Measurements from ENCODE around the gene SPOCK1. TPM values are rescaled to one million over a fixed set of nuclear protein-coding genes. Genes with fewer than 3 reads are reported as not detected.

SPOCK1 gene
- total and polyA plus RNA-seq, 2 of the 4 experiments (the other 2 are of a cell fraction) = 5.0 to 20.3 TPM

DNA sequence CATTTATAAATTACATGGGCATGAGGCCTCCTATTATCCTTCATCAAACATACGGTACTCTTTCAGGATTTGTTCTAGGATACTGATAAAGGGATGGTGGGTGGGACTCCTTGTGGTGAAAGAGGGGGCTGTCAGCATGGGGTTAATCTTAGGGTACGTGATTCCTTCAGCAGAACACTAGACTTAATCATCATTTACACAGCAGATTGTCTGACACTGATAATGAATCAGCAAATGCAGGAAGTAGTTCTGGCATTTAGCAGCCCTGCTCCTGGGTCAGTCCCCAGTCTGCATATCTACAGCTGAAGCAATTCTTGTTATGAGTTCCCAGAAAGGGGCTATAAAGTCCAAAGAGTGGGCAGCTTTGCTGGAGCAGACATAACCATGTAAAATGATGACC is 384.6 kb downstream of the SPOCK1 start:
- no peak overlapping the region for H3K4me3 ChIP-seq (ENCODE audit: insufficient read depth, low read depth, low read length)
- BruUV-seq (replicated peaks) = no TSS peak
- ATAC-seq (ENCODE audit: low read depth) (peak; percentile 14; the same call in 1 of the 2 replicates), DNase-seq (peak; percentile 25)
- no peaks in the 10 kb centered on the region for H3K4me1 ChIP-seq (ENCODE audit: control insufficient read depth, insufficient read depth, low read length)
- no peak overlapping the region for H3K14ac ChIP-seq (replicated peaks; ENCODE audit: low read depth, low read length)
- intact Hi-C loops (cut with micrococcal nuclease) = no loop called here
- no peak overlapping the region for H3K9ac ChIP-seq (ENCODE audit: low read depth, low read length)
- no peak overlapping the region for H2AK5ac ChIP-seq (ENCODE audit: low read depth, low read length)
- H2BK20ac ChIP-seq (ENCODE audit: low read depth, low read length) = no peak overlapping the region
- in situ Hi-C loops (cut with MboI; ENCODE audit: low sequenced_read_pairs) = no loop called here
- H3K23ac ChIP-seq (ENCODE audit: low read depth, low read length) = no peak overlapping the region
- no peak overlapping the region for H2BK5ac ChIP-seq (ENCODE audit: low read depth, low read length, poor library complexity, severe bottlenecking)
- H4K91ac ChIP-seq (ENCODE audit: insufficient read depth, low read depth, low read length) = no peak overlapping the region
- no peak overlapping the region for H3K4me2 ChIP-seq (ENCODE audit: low read depth, low read length)
- POLR2A ChIA-PET (ENCODE audit: unreplicated experiment) = no interaction called here
- no peak overlapping the region for H2AK9ac ChIP-seq (replicated peaks; ENCODE audit: low read depth, low read length, poor library complexity)
- H4K5ac ChIP-seq (ENCODE audit: low read depth, low read length) = no peak overlapping the region
- no peak overlapping the region for H3K18ac ChIP-seq (ENCODE audit: low read depth, low read length)
- no peak overlapping the region for H2BK15ac ChIP-seq (ENCODE audit: low read depth, low read length)
- CTCF ChIA-PET = no interaction called here
- no peak overlapping the region for H3K4ac ChIP-seq (ENCODE audit: low read depth, low read length)
- no peak overlapping the region for H2BK120ac ChIP-seq (ENCODE audit: low read depth, low read length)
- no peaks in the 10 kb centered on the region for H3K9me1 ChIP-seq (ENCODE audit: insufficient read depth, low read length)
- TF ChIP-seq MXI1 (IDR thresholded peaks at IDR 0.05; ENCODE audit: borderline replicate concordance, low read depth, low read length) (no peak), SMC3 (IDR thresholded peaks at IDR 0.05; ENCODE audit: low read depth, low read length) (peak; percentile 10; the same call in 1 of the 2 replicates), CEBPB (IDR thresholded peaks at IDR 0.05; ENCODE audit: low read depth, low read length) (no peak), POLR2A (IDR thresholded peaks at IDR 0.05; ENCODE audit: low read depth, low read length) (no peak), MAZ (IDR thresholded peaks at IDR 0.05; ENCODE audit: borderline replicate concordance, low read depth, low read length) (no peak)
- H2AFZ ChIP-seq (replicated peaks; ENCODE audit: low read length, poor library complexity) = no peak overlapping the region
- dilution Hi-C loops (cut with HindIII; ENCODE audit: low sequenced_read_pairs, unreplicated experiment) = no loop called here
- WGBS, 2 experiments (ENCODE audit: extremely low coverage in 2 of 2, insufficient read length in 1 of 2) = 0% methylated on average over 1 of the region's 2 CpGs; no CpG with 5 or more reads in 1 of the 2 experiments
- no peaks in the 10 kb centered on the region for H3K79me1 ChIP-seq (ENCODE audit: low read depth in 1 of 2, low read length in 2 of 2)
- H3K9me3 ChIP-seq (ENCODE audit: control insufficient read depth, insufficient read depth, low read length) = no peaks in the 10 kb centered on the region
- no peak overlapping the region for H4K8ac ChIP-seq (ENCODE audit: low read depth in 2 of 2, low read length in 2 of 2)
- no peak overlapping the region for H3K27ac ChIP-seq (ENCODE audit: insufficient read depth, low read length)
- no peak overlapping the region for H3K56ac ChIP-seq (ENCODE audit: extremely low read depth, insufficient read depth, low read length)
- no peaks in the 10 kb centered on the region for H4K20me1 ChIP-seq (ENCODE audit: insufficient read depth, low read length)
- no peaks in the 10 kb centered on the region for H3K27me3 ChIP-seq (ENCODE audit: control insufficient read depth, insufficient read depth, low read length)
- no peaks in the 10 kb centered on the region for H3K36me3 ChIP-seq (ENCODE audit: control insufficient read depth, insufficient read depth, low read length)

All from IMR-90 (cell line).